Smooth muscle cell (in vitro differentiated cells): ENCODE results near the gene SACS. TPM values are rescaled to one million over a fixed set of nuclear protein-coding genes. Genes with fewer than 3 reads are reported as not detected.
A peak's percentile ranks its signal among the peaks of the same experiment; 100 is the strongest.
"Not testable (repeated sequence)": the region's sequence is repeated elsewhere in the genome, so short reads cannot be mapped to it uniquely, and the experiment has no call there.

Experiments
- DNase-seq: peaks from one replicate; lab custom pipeline; 2025; ENCODE audit not compliant: unreplicated experiment; lab: John Stamatoyannopoulos, UW
- H2AFZ ChIP-seq: fragments of 200-600 bp; sonication (generic); 2 replicates; pipeline ENCODE4 v1.6.0; 2016; ENCODE audit warnings: antibody characterized with exemption, low read depth, mild to moderate bottlenecking
- H3F3A ChIP-seq: fragments of 200-600 bp; sonication (generic); 2 replicates; pipeline ENCODE4 v1.6.0; 2017; ENCODE audit warnings: antibody characterized with exemption, low read depth
- H3K27ac ChIP-seq: fragments of 200-600 bp; sonication (generic); 2 replicates; pipeline ENCODE4 v1.5.1; 2016; ENCODE audit warnings: low read depth, mild to moderate bottlenecking
- H3K27me3 ChIP-seq: fragments of 200-600 bp; sonication (generic); 2 replicates; pipeline ENCODE4 v1.6.1; 2016; ENCODE audit warnings: low read depth, mild to moderate bottlenecking
- H3K36me3 ChIP-seq: fragments of 200-600 bp; sonication (generic); 2 replicates; pipeline ENCODE4 v1.5.1; 2016; ENCODE audit warnings: low read depth
- H3K4me1 ChIP-seq: fragments of 200-600 bp; sonication (generic); 2 replicates; pipeline ENCODE4 v1.5.1; 2016; ENCODE audit warnings: low read depth
- H3K4me2 ChIP-seq: fragments of 200-600 bp; sonication (generic); 2 replicates; pipeline ENCODE4 v1.6.0; 2016; ENCODE audit warnings: mild to moderate bottlenecking
- H3K4me3 ChIP-seq: fragments of 200-600 bp; sonication (generic); 2 replicates; pipeline ENCODE4 v1.5.1; 2016; ENCODE audit warnings: mild to moderate bottlenecking
- H3K79me2 ChIP-seq: fragments of 200-600 bp; sonication (generic); 2 replicates; pipeline ENCODE4 v1.6.0; 2016; ENCODE audit warnings: low read depth, mild to moderate bottlenecking
- H3K9ac ChIP-seq: fragments of 200-600 bp; sonication (generic); 2 replicates; pipeline ENCODE4 v1.6.0; 2016; ENCODE audit warnings: low read depth
- H3K9me3 ChIP-seq: fragments of 200-600 bp; sonication (generic); replicated peaks from 2 replicates; pipeline ENCODE4 v1.5.1; 2016; ENCODE audit warnings: low read depth
- H4K20me1 ChIP-seq: fragments of 200-600 bp; sonication (generic); 2 replicates; pipeline ENCODE4 v1.6.0; 2016; ENCODE audit warnings: low read depth
- WGBS: methylation state at CpG from one replicate; pipeline ENCODE4 v1.1.7; 2016; ENCODE audit warnings: low lambda C conversion rate; 5-methylcytosine and 5-hydroxymethylcytosine counted together
- polyA plus RNA-seq: library from polyadenylated mRNA; unstranded; fragments of >200 nt; fragmentation: Nextera tagmentation; extraction: Ambion mirVana; gene quantifications from 2 replicates; pipeline ENCODE4 v1.2.1, GENCODE V29; 2016
- total RNA-seq: library from RNA; depleted of rRNA; stranded (reverse); fragments of >200 nt; gene quantifications from 2 replicates; pipeline ENCODE4 v1.2.3, GENCODE V29; 2014
- TF ChIP-seq, protein P1 (sequence below): fragments of 200-600 bp; sonication (generic); IDR thresholded peaks from 2 replicates; pipeline ENCODE4 v1.5.1; 2017; ENCODE audit warnings: borderline replicate concordance, mild to moderate bottlenecking, antibody characterized with exemption; ENCODE audit not compliant: insufficient read depth, poor library complexity, severe bottlenecking

The SACS gene
- total and polyA plus RNA-seq, 2 experiments from 2014 or later, result 4.4 to 40.9 TPM

GRCh38 chr13:23411220-23411619 is 22.3 kb downstream of the SACS start:
- Histone ChIP-seq H3K9ac (no peak overlapping the region), H3K36me3 (no peaks in the 10 kb centered on the region), H3K27me3 (no peaks in the 10 kb centered on the region), H3K9me3 (no peaks in the 10 kb centered on the region), H3K27ac (no peak overlapping the region), H2AFZ (no peak overlapping the region), H3K4me1 (no peaks in the 10 kb centered on the region), H3K79me2 (no peaks in the 10 kb centered on the region), H3K4me2 (no peak overlapping the region), H4K20me1 (no peaks in the 10 kb centered on the region), H3F3A (no peaks in the 10 kb centered on the region), H3K4me3 (no peak overlapping the region)
- WGBS, result 83% methylated on average over 4 of the region's 4 CpGs
- DNase-seq, result no peak
- TF ChIP-seq, protein P1, sequence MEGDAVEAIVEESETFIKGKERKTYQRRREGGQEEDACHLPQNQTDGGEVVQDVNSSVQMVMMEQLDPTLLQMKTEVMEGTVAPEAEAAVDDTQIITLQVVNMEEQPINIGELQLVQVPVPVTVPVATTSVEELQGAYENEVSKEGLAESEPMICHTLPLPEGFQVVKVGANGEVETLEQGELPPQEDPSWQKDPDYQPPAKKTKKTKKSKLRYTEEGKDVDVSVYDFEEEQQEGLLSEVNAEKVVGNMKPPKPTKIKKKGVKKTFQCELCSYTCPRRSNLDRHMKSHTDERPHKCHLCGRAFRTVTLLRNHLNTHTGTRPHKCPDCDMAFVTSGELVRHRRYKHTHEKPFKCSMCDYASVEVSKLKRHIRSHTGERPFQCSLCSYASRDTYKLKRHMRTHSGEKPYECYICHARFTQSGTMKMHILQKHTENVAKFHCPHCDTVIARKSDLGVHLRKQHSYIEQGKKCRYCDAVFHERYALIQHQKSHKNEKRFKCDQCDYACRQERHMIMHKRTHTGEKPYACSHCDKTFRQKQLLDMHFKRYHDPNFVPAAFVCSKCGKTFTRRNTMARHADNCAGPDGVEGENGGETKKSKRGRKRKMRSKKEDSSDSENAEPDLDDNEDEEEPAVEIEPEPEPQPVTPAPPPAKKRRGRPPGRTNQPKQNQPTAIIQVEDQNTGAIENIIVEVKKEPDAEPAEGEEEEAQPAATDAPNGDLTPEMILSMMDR, result no peak

DNA sequence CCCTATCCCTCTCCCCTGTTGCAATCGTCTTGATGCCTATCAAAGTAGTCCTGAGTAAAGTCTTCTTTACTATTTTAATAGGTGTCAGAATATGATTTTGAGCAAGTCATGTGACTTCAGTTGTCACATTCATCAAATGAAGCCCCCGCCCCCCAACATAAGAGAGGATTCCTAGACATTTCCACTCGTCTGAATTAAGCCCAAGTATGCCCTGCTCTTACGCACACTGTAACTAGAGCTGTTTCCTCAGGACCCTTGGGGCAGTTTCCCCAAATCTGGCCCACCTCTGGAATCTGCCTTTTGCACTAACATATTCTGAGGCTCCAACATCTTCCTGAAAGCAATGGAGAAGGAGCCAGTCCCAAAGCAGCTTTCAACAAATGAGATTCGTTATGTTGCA is 25.5 kb downstream of the SACS start:
- Histone ChIP-seq H3K4me2 (no peak overlapping the region), H3F3A (no peaks in the 10 kb centered on the region), H3K27me3 (no peaks in the 10 kb centered on the region), H3K4me3 (no peak overlapping the region), H2AFZ (no peak overlapping the region), H4K20me1 (no peaks in the 10 kb centered on the region), H3K36me3 (no peaks in the 10 kb centered on the region), H3K9ac (no peak overlapping the region), H3K27ac (no peak overlapping the region), H3K79me2 (no peaks in the 10 kb centered on the region), H3K9me3 (peaks cover 4% of the 10 kb centered on the region), H3K4me1 (no peaks in the 10 kb centered on the region)
- TF ChIP-seq, protein P1, result no peak
- DNase-seq, result no peak
- 89% methylated on average over 5 of the region's 5 CpGs for WGBS

- H3K9ac ChIP-seq, DNase-seq, H4K20me1 ChIP-seq, H3K4me2 ChIP-seq, H3K27ac ChIP-seq, H3K79me2 ChIP-seq, H3K9me3 ChIP-seq, H3K36me3 ChIP-seq, H2AFZ ChIP-seq, H3K4me3 ChIP-seq, H3F3A ChIP-seq, H3K27me3 ChIP-seq: not testable (repeated sequence)
- peaks cover 11% of the 10 kb centered on the region for H3K4me1 ChIP-seq
- 83% methylated on average over 2 of the region's 2 CpGs for WGBS
Measured at GRCh38 chr13:23401156-23401555, 32.3 kb downstream of the SACS start.

DNA sequence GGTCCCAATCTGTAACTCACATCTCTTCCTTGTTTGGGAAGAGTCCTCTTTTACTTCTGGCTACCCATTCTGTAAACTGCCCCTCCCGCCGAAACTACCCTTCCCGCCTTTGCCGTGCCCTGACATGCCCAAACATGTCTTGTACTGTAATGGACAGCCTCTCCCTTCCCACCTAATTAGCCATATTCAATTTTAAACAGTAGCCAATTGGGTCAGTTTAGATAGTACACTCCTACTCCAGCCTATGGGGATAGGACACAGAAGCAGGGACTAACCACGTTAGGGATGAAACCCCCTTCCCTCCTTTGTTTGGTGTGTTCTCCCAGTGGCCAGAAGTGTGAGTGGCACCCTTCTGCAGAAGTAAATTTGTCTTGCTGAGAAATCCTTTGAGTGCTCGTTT is 34.2 kb downstream of the SACS start:
- Histone ChIP-seq H3K27ac (peak overlapping the region; percentile 84), H2AFZ (peak overlapping the region; percentile 73), H4K20me1 (no peaks in the 10 kb centered on the region), H3K9me3 (no peaks in the 10 kb centered on the region), H3K4me1 (peaks cover 11% of the 10 kb centered on the region), H3F3A (no peaks in the 10 kb centered on the region), H3K4me3 (no peak overlapping the region), H3K27me3 (no peaks in the 10 kb centered on the region), H3K4me2 (peak overlapping the region; percentile 35), H3K36me3 (no peaks in the 10 kb centered on the region), H3K9ac (peak overlapping the region; percentile 65), H3K79me2 (no peaks in the 10 kb centered on the region)
- WGBS, result 27% methylated on average over 6 of the region's 6 CpGs
- DNase-seq, result no peak
- TF ChIP-seq, protein P1, result no peak
